ENCODE measurements around the gene RARG.

GRCh38 chr12:53245286-53245685 is 13.3 kb upstream of the RARG start:
- TF ChIP-seq POLR2AphosphoS5 (IDR thresholded peaks at IDR 0.05; ENCODE audit: borderline replicate concordance, low read depth, low read length) (no peak), EZH2 (IDR thresholded peaks at IDR 0.05) (no peak)
